RWPE1 (cell line): ENCODE measurements around the gene CTAG1B.

Source experiments
- CTCF ChIA-PET: fragments of 350-600 bp; sonication (Branson Sonifier 250); formaldehyde crosslinking; extraction: SDS; loops from one replicate; lab custom pipeline; 2021; lab: Yijun Ruan, JAX
- POLR2A ChIA-PET: fragments of 400-600 bp; formaldehyde crosslinking; extraction: SDS; loops from one replicate; lab custom pipeline; 2020; ENCODE audit warnings: antibody characterized with exemption; ENCODE audit not compliant: low non-redundant PET; lab: Yijun Ruan, JAX
- DNase-seq: peaks from one replicate; pipeline ENCODE4 v3.0.0; 2012; ENCODE audit warnings: low spot score
- H3K27ac ChIP-seq: fragments of 450-650 bp; 2 replicates; pipeline ENCODE4 v1.5.1; 2017
- TF ChIP-seq, protein P1 (sequence below): fragments of 450-650 bp; conservative IDR thresholded peaks from 2 replicates; pipeline ENCODE4 v1.5.1; 2017; ENCODE audit warnings: low read depth, mild to moderate bottlenecking

Gene CTAG1B

DNA sequence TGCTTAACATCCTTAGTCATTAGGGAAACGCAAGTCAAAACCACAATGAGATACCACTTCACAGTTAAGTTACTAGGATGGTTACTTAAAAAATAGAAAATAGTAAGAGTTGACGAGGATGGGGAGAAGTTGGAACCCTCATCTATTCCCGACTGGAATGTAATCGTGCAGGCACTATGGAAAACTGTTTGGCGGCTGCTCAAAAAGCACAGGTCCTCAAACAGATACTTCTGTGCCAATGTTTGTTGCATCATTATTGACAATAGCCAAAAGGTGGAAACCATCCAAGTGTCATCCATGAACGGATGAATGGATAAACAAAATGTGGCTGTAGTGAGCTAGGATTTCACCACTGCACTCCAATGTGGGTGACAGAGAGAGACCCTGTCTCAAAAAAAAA is 11.7 kb downstream of the CTAG1B start:
- no peak overlapping the region for H3K27ac ChIP-seq

DNA sequence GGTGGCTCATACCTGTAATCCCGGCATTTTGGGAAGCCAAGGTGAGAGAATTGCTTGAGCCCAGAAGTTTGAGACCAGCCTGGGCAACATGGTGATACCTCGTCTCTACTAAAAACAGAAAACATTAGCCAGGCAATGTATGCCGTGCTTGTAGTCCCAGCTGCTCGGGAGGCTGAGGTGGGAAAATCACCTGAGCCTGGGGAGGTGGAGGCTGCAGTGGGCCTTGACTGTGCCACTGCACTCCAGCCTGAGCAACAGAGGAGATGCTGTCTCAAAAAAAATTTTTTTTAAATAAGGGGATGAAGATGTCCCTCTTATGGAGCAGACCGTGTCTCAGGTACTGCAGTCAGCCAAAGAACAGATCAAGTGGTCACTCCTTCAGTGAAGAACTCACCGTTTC is 13.5 kb downstream of the CTAG1B start:
- CTCF ChIA-PET: no interaction called here
- POLR2A ChIA-PET: no interaction called here
- peak overlapping the region; percentile 98; the same call in 1 of the 2 replicates for H3K27ac ChIP-seq
- TF ChIP-seq, protein P1, sequence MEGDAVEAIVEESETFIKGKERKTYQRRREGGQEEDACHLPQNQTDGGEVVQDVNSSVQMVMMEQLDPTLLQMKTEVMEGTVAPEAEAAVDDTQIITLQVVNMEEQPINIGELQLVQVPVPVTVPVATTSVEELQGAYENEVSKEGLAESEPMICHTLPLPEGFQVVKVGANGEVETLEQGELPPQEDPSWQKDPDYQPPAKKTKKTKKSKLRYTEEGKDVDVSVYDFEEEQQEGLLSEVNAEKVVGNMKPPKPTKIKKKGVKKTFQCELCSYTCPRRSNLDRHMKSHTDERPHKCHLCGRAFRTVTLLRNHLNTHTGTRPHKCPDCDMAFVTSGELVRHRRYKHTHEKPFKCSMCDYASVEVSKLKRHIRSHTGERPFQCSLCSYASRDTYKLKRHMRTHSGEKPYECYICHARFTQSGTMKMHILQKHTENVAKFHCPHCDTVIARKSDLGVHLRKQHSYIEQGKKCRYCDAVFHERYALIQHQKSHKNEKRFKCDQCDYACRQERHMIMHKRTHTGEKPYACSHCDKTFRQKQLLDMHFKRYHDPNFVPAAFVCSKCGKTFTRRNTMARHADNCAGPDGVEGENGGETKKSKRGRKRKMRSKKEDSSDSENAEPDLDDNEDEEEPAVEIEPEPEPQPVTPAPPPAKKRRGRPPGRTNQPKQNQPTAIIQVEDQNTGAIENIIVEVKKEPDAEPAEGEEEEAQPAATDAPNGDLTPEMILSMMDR: no peak
- no peak for DNase-seq

More for the DNA sequence above, 11.7 kb downstream of the CTAG1B start:
- TF ChIP-seq, protein P1: no peak
- ChIA-PET POLR2A (no interaction called here), CTCF (interaction anchor here (0.6 kb wide), 1 partner anchor 106 kb away, joined by 4 read pairs; no protein-coding TSS in a partner anchor)
- DNase-seq: no peak

DNA sequence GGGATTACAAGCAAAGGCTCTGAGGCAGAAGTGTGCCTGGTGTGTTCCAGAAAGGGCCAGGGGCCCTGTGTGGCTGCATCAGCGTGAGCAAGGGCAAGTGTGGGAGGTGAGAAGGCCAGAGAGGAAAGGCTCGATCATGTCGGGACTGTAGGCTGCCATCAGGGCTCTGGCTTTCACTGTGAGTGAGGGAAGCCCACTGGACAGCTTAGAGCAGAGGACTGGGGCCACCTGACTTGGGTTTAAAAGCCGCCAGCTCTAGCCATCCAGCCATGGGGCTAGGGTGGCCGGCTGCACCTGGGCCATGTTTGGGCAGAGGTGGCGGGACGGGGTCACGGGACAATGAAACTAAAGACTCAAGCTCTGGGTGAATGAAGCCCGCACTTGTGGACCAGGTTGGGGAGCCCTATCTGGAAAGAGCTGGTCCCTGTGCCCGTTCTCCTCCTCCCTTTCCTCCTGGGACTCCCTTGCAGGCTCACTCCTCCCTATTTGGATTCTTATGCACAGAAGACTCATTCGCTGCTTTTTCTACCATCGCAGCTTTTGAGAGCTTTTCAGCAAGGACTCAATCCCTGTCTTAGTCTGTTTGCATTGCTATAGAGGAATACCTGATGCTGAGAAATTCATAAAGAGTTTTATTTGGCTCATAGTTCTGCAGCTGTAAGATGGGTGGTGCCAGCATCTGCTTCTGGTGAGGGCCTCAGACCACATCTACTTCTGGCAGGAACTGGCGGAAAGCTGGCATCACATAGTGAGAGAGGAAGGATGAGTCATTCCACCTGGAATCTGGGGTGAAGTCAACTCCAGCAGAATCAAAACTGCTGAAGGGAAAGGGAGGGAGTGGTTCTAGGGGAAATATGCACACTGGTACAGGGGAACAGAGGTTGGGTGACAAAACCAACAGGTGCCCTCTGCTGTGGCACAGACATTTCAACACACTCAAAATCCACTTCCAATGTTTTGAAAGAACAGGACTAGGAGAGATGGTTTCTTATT is 15.3 kb downstream of the CTAG1B start:
- ChIA-PET CTCF (no interaction called here), POLR2A (no interaction called here)
- TF ChIP-seq, protein P1: no peak
- peak overlapping the region; percentile 98 for H3K27ac ChIP-seq
- DNase-seq: peak; percentile 65

DNA sequence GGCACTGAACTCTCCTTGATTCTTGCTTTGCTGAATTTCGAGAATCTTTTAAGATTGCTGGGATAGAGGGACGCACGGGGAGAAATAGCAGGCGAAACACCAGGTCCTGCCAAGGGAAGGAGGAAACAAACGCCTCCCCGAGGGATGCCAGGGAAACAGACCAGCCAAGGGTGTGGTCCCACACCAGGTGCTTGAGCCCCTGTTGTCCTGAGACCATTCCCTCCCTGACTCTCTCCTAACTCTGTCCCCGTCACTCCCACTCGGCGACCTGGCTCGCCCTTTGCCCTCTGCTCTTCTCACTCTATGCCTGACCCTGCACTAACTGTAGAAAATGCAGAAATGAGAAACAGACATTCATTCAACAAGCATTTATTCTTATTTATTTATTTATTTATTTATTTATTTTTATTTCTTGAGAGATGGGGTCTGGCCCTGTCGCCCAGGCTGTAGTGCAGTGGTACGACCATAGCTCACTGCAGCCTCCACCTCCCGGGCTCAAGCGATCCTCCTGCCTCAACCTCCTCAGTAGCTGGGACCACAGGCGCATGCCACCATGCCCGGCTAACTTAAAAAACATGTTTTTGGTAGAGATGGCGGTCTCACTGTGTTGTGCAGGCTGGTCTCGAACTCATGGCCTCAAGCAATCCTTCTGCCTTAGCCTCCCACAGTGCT is 16.2 kb downstream of the CTAG1B start:
- H3K27ac ChIP-seq: peak overlapping the region; percentile 98
- POLR2A ChIA-PET: no interaction called here
- CTCF ChIA-PET: no interaction called here
- TF ChIP-seq, protein P1: no peak
- DNase-seq: no peak

DNA sequence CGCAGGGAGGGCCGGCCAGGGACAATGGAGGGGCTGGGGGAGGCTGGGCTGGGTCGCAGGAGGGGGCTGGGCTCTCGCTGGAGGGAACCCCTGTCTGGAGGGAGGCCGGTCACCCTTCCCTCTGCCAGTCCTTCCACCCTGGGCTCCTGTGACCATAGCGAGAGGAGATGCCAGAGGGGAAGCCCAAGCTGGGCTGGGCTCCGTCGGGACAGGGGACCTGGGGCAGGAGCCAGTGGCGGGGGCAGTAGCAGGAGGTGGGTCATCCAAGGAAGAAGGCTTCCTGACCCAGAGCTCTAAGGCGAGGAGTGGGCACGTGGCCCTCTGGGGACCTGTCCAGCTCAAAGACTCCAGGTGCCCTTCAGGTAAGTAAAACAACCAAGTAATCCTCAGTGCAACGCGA is 16.9 kb downstream of the CTAG1B start:
- peak overlapping the region; percentile 98 for H3K27ac ChIP-seq
- ChIA-PET CTCF (interaction anchor here (0.5 kb wide), 1 partner anchor 1644 kb away, joined by 3 read pairs; no protein-coding TSS in a partner anchor), POLR2A (no interaction called here)
- no peak for DNase-seq
- TF ChIP-seq, protein P1: no peak

DNA sequence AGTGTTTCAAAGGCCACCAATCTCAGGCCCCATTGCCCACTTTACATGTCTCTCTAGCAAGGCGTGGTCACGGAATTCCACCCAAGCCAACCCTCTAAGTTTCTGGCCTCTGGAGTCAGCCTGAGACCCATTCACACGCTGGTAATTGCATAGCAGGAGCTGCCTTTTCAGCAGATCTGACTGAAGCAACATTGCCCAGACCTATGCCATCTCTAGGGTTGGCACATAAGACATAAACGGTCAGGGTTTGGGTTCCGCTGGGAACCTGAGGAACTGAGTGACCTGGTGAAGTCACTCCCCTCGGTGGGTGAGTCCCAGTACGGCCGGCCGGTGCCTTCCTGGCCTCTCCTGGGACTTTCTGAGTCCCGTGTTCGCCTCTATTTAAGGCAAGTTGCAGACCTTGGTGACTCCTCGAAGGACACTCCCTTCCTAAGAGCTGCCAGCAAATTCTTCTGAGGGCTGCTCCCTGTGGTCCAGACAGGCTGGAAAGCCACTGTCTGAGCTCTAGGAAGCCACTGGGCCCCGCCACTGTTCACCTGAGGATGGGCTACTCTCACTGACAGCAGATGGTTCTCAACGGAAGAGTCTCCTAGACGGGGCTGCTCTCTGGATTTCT is 18.2 kb downstream of the CTAG1B start:
- DNase-seq: no peak
- ChIA-PET CTCF (no interaction called here), POLR2A (no interaction called here)
- TF ChIP-seq, protein P1: no peak
- H3K27ac ChIP-seq: peak overlapping the region; percentile 98
